Heart left ventricle (tissue), 16 donors: Measurements from ENCODE around the gene TNRC18. TPM values are rescaled to one million over a fixed set of nuclear protein-coding genes. Genes with fewer than 3 reads are reported as not detected.

Source experiments
- ATAC-seq, 4 donors: fragments of 200-7000 bp; cut with Tn5 transposase; one replicate each; pipeline ENCODE4 v1.9.1; 2020 to 2022; ENCODE audit warnings: moderate library complexity in 4 of 4, mild to moderate bottlenecking in 3 of 4, moderate number of reproducible peaks in 1 of 4
- DNase-seq, 5 donors: peaks; one replicate each; pipeline ENCODE4 v3.0.0-alpha.2; 2020
- H3K27ac ChIP-seq, 12 donors: fragments of 200-600 bp; sonication (generic) in 4 of 12; one replicate each; pipeline versions ENCODE4 v1.5.0 to v1.8.0; 2016 to 2022; ENCODE audit warnings: mild to moderate bottlenecking in 2 of 12
- H3K27me3 ChIP-seq, 9 donors: fragments of 200-600 bp; sonication (generic) in 2 of 9; one replicate each; pipeline versions ENCODE4 v1.5.1 to v1.8.0; 2016 to 2022; ENCODE audit warnings: mild to moderate bottlenecking in 3 of 9
- H3K36me3 ChIP-seq, 9 donors: fragments of 200-600 bp; sonication (generic) in 2 of 9; one replicate each; pipeline versions ENCODE4 v1.5.0 to v1.8.0; 2018 to 2022; ENCODE audit warnings: mild to moderate bottlenecking in 2 of 9
- H3K4me1 ChIP-seq, 12 donors: fragments of 200-600 bp; sonication (generic) in 4 of 12; one replicate each; pipeline versions ENCODE4 v1.5.0 to v1.8.0; 2016 to 2022; ENCODE audit warnings: mild to moderate bottlenecking in 3 of 12
- H3K4me3 ChIP-seq, 12 donors: fragments of 200-600 bp; sonication (generic) in 4 of 12; one replicate each; pipeline versions ENCODE4 v1.5.0 to v1.8.0; 2017 to 2022; ENCODE audit warnings: mild to moderate bottlenecking in 9 of 12, moderate library complexity in 4 of 12
- H3K9me3 ChIP-seq, 12 donors: fragments of 200-600 bp; sonication (generic) in 4 of 12; one replicate each; pipeline versions ENCODE4 v1.5.0 to v1.8.0; 2016 to 2022; ENCODE audit warnings: mild to moderate bottlenecking in 1 of 12
- POLR2A ChIP-seq, 2 donors: fragments of 450-650 bp; IDR thresholded peaks; one replicate each; pipeline ENCODE4 v1.6.1; 2017; ENCODE audit warnings: antibody characterized with exemption in 2 of 2, mild to moderate bottlenecking in 2 of 2, moderate library complexity in 2 of 2
- WGBS, 4 donors: extraction: QIAGEN DNeasy Blood & Tissue Kit in 2 of 4; methylation state at CpG; one replicate each; pipeline versions ENCODE4 v1.1.5 to v1.1.7; 2013 to 2018; 5-methylcytosine and 5-hydroxymethylcytosine counted together
- intact Hi-C, 10 donors: fragments of 100-400 bp; cut with DNase I; formaldehyde crosslinking; loops; one replicate each; pipeline versions ENCODE4 v1.11.1 to v1.14.2; 2022
- polyA plus RNA-seq, 2 donors: library from polyadenylated mRNA; stranded (reverse); fragments of 200-250 nt; gene quantifications; one replicate each; pipeline ENCODE4 v1.2.3, GENCODE V29; 2013
- total RNA-seq, 9 donors: library from RNA; depleted of rRNA in 2 of 9; stranded (reverse); fragments of >200 nt in 2 of 9; fragmentation: NEBNext Ultra II Directional in 3 of 9; extraction: Animal tissue kit (Norgen Biotek cat#: 25700) in 3 of 9; gene quantifications; one replicate each; pipeline versions ENCODE4 v1.1.0 to v1.2.4, GENCODE V29; 2016 to 2023
- TF ChIP-seq, protein P1 (sequence below), 12 donors: fragments of 200-600 bp; sonication (generic) in 4 of 12; IDR thresholded peaks; one replicate each; pipeline versions ENCODE4 v1.5.0 to v1.8.0; 2018 to 2022; ENCODE audit warnings: antibody characterized with exemption in 12 of 12, mild to moderate bottlenecking in 5 of 12
- donor health status: ischemic (EF 13 %, LVEDD 7.1; RV severe dilation, severe dysfunction).
- donor health status: healthy with polysubstance abuse.
- donor health status: DM: no; HTN: yes; CAD: no.
- donor health status: DM: no; HTN: no; CAD: no.
- donor health status: ischemic (EF 25% LVEDD 6.9; RV normal size, moderate dysfunction).
- donor health status: ischemic (EF 25% LVEDD 5.7; RV mildly dilated, moderate dysfunction).
- donor health status: healthy.
- donor health status: DM: yes; HTN: yes; CAD: no.
- donor health status: ischemic (EF 35%, LVEDD 5.7; RV mildly dilated, moderate dysfunction).
- donor health status: nonischemic (EF 11% LVEDD 7.7; RV severe dilation, severe dysfunction).
- donor health status: DM: yes; HTN: yes; CAD: no.
- donor health status: PGD.
- donor health status: ischemic (EF 29% LVEDD 5.4; RV normal size, mild dysfunction).
- donor health status: nonischemic (EF 23%, LVEDD 6.1; RV moderate dilation, normal function).

TNRC18 gene
- total and polyA plus RNA-seq, 11 donors: 23.4 to 66.6 (median 33.7) TPM

DNA sequence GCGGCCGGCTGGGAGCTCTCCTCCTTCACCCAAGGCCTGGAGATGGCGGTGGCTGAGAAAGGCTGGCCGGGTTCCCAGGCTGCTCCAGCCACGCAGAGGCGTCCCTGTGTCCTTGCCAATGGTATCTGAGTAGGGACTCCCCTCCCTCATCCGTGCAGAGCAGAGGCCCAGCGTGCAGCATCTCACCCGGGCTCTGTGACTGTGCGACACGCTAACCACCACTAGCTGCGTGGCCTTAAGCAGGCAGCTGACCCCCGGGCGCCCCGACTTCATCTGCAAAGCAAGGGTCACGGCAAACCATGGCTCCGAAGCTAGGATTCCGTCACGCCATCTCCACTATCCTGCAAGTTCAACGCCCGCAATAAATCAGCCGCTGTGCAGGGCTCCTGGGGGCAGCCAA, 47.2 kb upstream of the TNRC18 start:
- intact Hi-C loops: no loop called here
- ATAC-seq: peak; percentile 62 to 93 (median 86)
- WGBS, 4 donors: 57 to 66% (median 62%) methylated on average over 18 to 22 of the region's 22 CpGs

DNA sequence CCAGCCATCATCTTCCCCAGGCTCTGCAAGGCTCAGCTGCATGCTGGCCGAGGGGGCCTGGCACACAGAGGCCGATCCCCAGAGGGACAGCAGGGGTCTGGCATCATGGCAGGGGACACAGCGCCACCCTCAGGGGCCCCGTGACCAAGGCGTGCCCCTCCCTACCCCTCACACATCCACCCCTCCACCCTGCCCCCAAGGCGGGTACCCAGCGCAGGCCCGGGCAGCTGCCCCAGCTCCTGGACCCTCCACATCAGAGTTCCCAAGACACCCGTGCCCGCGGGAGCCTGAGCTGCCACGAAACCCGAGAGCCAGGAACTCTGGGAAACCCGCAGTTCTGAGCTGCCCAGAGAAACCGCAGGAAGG, 46.5 kb upstream of the TNRC18 start:
- no peak for TF ChIP-seq POLR2A (IDR thresholded peaks at IDR 0.05)
- TF ChIP-seq, protein P1, sequence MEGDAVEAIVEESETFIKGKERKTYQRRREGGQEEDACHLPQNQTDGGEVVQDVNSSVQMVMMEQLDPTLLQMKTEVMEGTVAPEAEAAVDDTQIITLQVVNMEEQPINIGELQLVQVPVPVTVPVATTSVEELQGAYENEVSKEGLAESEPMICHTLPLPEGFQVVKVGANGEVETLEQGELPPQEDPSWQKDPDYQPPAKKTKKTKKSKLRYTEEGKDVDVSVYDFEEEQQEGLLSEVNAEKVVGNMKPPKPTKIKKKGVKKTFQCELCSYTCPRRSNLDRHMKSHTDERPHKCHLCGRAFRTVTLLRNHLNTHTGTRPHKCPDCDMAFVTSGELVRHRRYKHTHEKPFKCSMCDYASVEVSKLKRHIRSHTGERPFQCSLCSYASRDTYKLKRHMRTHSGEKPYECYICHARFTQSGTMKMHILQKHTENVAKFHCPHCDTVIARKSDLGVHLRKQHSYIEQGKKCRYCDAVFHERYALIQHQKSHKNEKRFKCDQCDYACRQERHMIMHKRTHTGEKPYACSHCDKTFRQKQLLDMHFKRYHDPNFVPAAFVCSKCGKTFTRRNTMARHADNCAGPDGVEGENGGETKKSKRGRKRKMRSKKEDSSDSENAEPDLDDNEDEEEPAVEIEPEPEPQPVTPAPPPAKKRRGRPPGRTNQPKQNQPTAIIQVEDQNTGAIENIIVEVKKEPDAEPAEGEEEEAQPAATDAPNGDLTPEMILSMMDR (IDR thresholded peaks at IDR 0.05): no peak
- peaks cover 0 to 6% (median 0%) of the 10 kb centered on the region in 12 donors for H3K9me3 ChIP-seq
- no peaks in the 10 kb centered on the region for H3K36me3 ChIP-seq
- WGBS, 4 donors: 82 to 89% (median 85%) methylated on average over 9 to 15 of the region's 15 CpGs
- H3K27me3 ChIP-seq: no peaks in the 10 kb centered on the region
- peak in 3 of 4 donors; percentile 6 to 23 (median 19) for ATAC-seq
- peaks cover 0 to 10% (median 0%) of the 10 kb centered on the region in 12 donors for H3K4me1 ChIP-seq
- no peak overlapping the region for H3K4me3 ChIP-seq
- DNase-seq: no peak
- H3K27ac ChIP-seq: no peak overlapping the region
- intact Hi-C loops: no loop called here

More for the DNA sequence above, 47.2 kb upstream of the TNRC18 start:
- Histone ChIP-seq H3K4me3 (no peak overlapping the region), H3K9me3 (peaks cover 0 to 6% (median 0%) of the 10 kb centered on the region in 12 donors), H3K27ac (no peak overlapping the region), H3K36me3 (no peaks in the 10 kb centered on the region), H3K4me1 (peaks cover 0 to 10% (median 0%) of the 10 kb centered on the region in 12 donors), H3K27me3 (no peaks in the 10 kb centered on the region)
- TF ChIP-seq, protein P1 (IDR thresholded peaks at IDR 0.05): no peak
- TF ChIP-seq POLR2A (IDR thresholded peaks at IDR 0.05): no peak
- peak; percentile 59 to 83 (median 69) for DNase-seq

DNA sequence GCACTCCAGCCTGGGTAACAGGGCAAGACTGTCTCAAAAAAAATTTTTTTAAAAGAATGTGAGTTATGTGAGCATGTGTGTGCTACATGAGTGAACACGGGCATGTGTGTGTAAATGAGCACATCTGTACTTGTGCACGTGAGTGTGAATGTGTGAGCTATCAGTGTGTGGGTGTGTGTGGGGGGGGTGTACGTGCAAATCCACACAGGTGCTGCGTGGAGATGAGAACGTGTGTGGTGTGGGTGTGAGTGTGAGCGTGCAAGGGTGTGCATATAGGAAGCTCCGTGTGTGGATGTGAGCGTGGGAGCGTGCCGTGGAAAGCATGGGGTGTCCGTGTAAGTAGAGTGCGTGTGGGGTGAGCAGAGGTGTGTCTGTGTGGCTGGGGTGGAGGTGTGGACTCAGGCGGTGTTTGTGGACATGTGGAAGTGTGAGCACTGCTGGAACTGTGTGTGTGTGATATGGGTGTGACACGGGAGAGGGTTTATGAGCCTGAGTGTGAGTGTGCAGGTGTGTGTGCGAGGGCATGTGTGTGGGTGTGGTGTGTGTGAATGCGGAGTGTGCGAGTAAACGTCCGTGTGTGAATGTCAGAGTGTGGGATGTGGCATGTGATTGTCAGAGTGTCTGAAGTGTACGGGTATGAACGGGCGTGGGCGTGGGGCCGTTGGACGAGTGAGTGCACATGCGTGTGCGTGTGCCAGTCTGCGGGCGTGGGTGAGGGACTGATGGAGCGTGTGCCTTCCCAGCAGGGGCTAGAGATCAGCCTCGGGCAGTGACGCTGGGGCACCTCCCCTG, 45.9 kb upstream of the TNRC18 start:
- DNase-seq: no peak
- TF ChIP-seq, protein P1 (IDR thresholded peaks at IDR 0.05): no peak
- no peak for TF ChIP-seq POLR2A (IDR thresholded peaks at IDR 0.05)
- WGBS, 4 donors: 91 to 93% (median 92%) methylated on average over 31 to 32 of the region's 32 CpGs
- no peak overlapping the region for H3K4me3 ChIP-seq
- peaks cover 0 to 10% (median 0%) of the 10 kb centered on the region in 12 donors for H3K4me1 ChIP-seq
- no peaks in the 10 kb centered on the region for H3K36me3 ChIP-seq
- no peaks in the 10 kb centered on the region for H3K27me3 ChIP-seq
- no peak overlapping the region for H3K27ac ChIP-seq
- peaks cover 0 to 6% (median 0%) of the 10 kb centered on the region in 12 donors for H3K9me3 ChIP-seq
- peak in 1 of 4 donors; percentile 10 for ATAC-seq
- intact Hi-C loops: no loop called here

DNA sequence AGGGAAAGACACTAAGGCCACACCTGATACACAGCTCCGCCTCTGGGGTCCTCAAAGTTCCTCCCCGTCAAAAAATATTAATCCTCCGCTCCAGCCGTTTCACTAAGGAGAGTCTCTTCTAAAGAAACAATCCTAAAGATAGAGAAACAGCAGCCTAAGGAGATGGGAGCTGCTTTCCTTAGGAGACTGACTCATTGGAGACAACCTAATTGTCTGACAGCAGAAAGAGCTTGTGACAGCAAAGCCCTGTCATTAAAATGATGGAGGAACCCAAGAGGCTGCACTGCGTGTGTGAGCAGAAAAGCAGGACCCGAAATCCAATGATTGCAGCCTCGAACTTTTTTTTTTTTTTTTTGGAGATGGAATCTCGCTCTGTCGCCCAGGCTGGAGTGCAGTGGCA, 44.0 kb upstream of the TNRC18 start:
- no peaks in the 10 kb centered on the region for H3K27me3 ChIP-seq
- ATAC-seq (no peak), DNase-seq (no peak)
- H3K4me3 ChIP-seq: no peak overlapping the region
- peaks cover 0 to 5% (median 0%) of the 10 kb centered on the region in 12 donors for H3K9me3 ChIP-seq
- H3K27ac ChIP-seq: no peak overlapping the region
- H3K4me1 ChIP-seq: peaks cover 0 to 10% (median 0%) of the 10 kb centered on the region in 12 donors
- TF ChIP-seq, protein P1 (IDR thresholded peaks at IDR 0.05): no peak
- no peak for TF ChIP-seq POLR2A (IDR thresholded peaks at IDR 0.05)
- no peaks in the 10 kb centered on the region for H3K36me3 ChIP-seq
- 84 to 88% (median 86%) methylated on average over 9 of the region's 9 CpGs for WGBS, 4 donors
- intact Hi-C loops: no loop called here
